H1 (cell line): ENCODE data around the gene EPSTI1. TPM values are rescaled to one million over a fixed set of nuclear protein-coding genes. Genes with fewer than 3 reads are reported as not detected.

ENCODE experiments used
- CTCF ChIA-PET: fragments of 300-600 bp; sonication (Branson Sonifier 250); formaldehyde crosslinking; loops from one replicate; lab custom pipeline; 2021; ENCODE audit not compliant: partially characterized antibody; lab: Charles Lee
- POLR2A ChIA-PET: fragments of 300-600 bp; sonication (Branson Sonifier 250); formaldehyde crosslinking; loops from one replicate; lab custom pipeline; 2021; ENCODE audit warnings: inconsistent platforms; ENCODE audit not compliant: partially characterized antibody; lab: Charles Lee
- DNase-seq, 2 experiments: peaks; one replicate each; pipeline versions ENCODE4 v3.0.0 to v3.0.0-alpha.2; 2010 to 2022; ENCODE audit warnings: low spot score in 2 of 2, low read depth in 1 of 2, mixed read lengths in 1 of 2
- FAIRE-seq: peaks from 2 replicates; lab custom pipeline; 2011; peaks lifted over from hg19 to GRCh38; lab: Jason Lieb, UNC
- H2AFZ ChIP-seq: 2 replicates; pipeline ENCODE4 v1.8.1; 2012; ENCODE audit warnings: low read length, inconsistent platforms
- H2AK5ac ChIP-seq: 2 replicates; pipeline ENCODE4 v1.6.1; 2013; ENCODE audit warnings: low read depth, low read length
- H2BK120ac ChIP-seq: replicated peaks from 2 replicates; pipeline ENCODE3; 2013; ENCODE audit warnings: low read depth, low read length, inconsistent platforms
- H2BK12ac ChIP-seq: 2 replicates; pipeline ENCODE4 v1.6.1; 2013; ENCODE audit warnings: low read depth, low read length
- H2BK15ac ChIP-seq: 2 replicates; pipeline ENCODE4 v1.6.1; 2013; ENCODE audit warnings: low read length
- H2BK20ac ChIP-seq: 2 replicates; pipeline ENCODE4 v1.6.1; 2013; ENCODE audit warnings: low read length
- H2BK5ac ChIP-seq: 2 replicates; pipeline ENCODE4 v1.6.1; 2013; ENCODE audit warnings: low read depth, low read length
- H3K14ac ChIP-seq: 2 replicates; pipeline ENCODE4 v1.6.1; 2013; ENCODE audit warnings: inconsistent platforms; ENCODE audit not compliant: insufficient read length
- H3K18ac ChIP-seq: 2 replicates; pipeline ENCODE4 v1.6.1; 2013; ENCODE audit warnings: low read length; ENCODE audit errors: extremely low read depth
- H3K23ac ChIP-seq: 2 replicates; pipeline ENCODE4 v1.6.1; 2013; ENCODE audit warnings: inconsistent platforms; ENCODE audit not compliant: insufficient read length
- H3K23me2 ChIP-seq: 2 replicates; pipeline ENCODE4 v1.6.1; 2013; ENCODE audit warnings: low read depth, low read length
- H3K27ac ChIP-seq: 2 replicates; pipeline ENCODE4 v1.6.1; 2011; ENCODE audit warnings: low read depth, low read length, inconsistent platforms
- H3K27me3 ChIP-seq, 4 experiments: replicated peaks in 1 of 4; 1 replicate in 1 of 4; 2 replicates in 3 of 4; pipeline versions ENCODE4 v1.6.1 to v1.8.1; 2011 to 2013; ENCODE audit warnings: low read length in 3 of 4, mild to moderate bottlenecking in 3 of 4, inconsistent platforms in 2 of 4, mixed read lengths in 2 of 4, moderate library complexity in 1 of 4; ENCODE audit not compliant: control insufficient read depth in 3 of 4, insufficient read depth in 3 of 4; ENCODE audit errors: extremely low read depth in 1 of 4
- H3K36me3 ChIP-seq, 4 experiments: 2 replicates each; pipeline versions ENCODE4 v1.6.1 to v1.8.1; 2011 to 2013; ENCODE audit warnings: mild to moderate bottlenecking in 4 of 4, low read length in 3 of 4, moderate library complexity in 2 of 4, control low read depth in 1 of 4, inconsistent platforms in 1 of 4; ENCODE audit not compliant: insufficient read depth in 4 of 4, control insufficient read depth in 2 of 4
- H3K4ac ChIP-seq: replicated peaks from 2 replicates; pipeline ENCODE3; 2013; ENCODE audit warnings: low read length, low read depth, mixed read lengths, inconsistent platforms; ENCODE audit not compliant: insufficient read length
- H3K4me1 ChIP-seq, 4 experiments: replicated peaks in 1 of 4; 1 replicate in 1 of 4; 2 replicates in 3 of 4; pipeline versions ENCODE4 v1.6.1 to v1.8.1; 2011 to 2013; ENCODE audit warnings: low read length in 3 of 4, inconsistent platforms in 2 of 4, mixed read lengths in 1 of 4; ENCODE audit not compliant: insufficient read depth in 4 of 4, control insufficient read depth in 3 of 4
- H3K4me2 ChIP-seq, 2 experiments: 2 replicates each; pipeline versions ENCODE4 v1.6.1 to v1.8.1; 2011 to 2013; ENCODE audit warnings: low read depth in 2 of 2, low read length in 2 of 2, control low read depth in 1 of 2, inconsistent platforms in 1 of 2, mild to moderate bottlenecking in 1 of 2; ENCODE audit not compliant: insufficient read depth in 1 of 2
- H3K4me3 ChIP-seq, 4 experiments: fragments of 200-600, 300-600 bp in 1 of 4; sonication (generic), shearing (Covaris generic), sonication (Bioruptor Twin) in 1 of 4; 2 replicates each; pipeline versions ENCODE4 v1.5.1 to v1.8.1; 2011 to 2016; ENCODE audit warnings: low read length in 4 of 4, low read depth in 3 of 4, control low read depth in 2 of 4, inconsistent platforms in 2 of 4, mild to moderate bottlenecking in 2 of 4, mixed read lengths in 1 of 4, moderate library complexity in 1 of 4; ENCODE audit not compliant: insufficient read depth in 2 of 4; ENCODE audit errors: extremely low read depth in 1 of 4
- H3K56ac ChIP-seq: replicated peaks from 2 replicates; pipeline ENCODE3; 2013; ENCODE audit warnings: low read depth, mild to moderate bottlenecking, mixed read lengths, low read length, inconsistent platforms; ENCODE audit not compliant: insufficient read length
- H3K79me1 ChIP-seq: 2 replicates; pipeline ENCODE4 v1.6.1; 2013; ENCODE audit warnings: low read depth, low read length, control low read depth
- H3K79me2 ChIP-seq, 2 experiments: 2 replicates each; pipeline versions ENCODE4 v1.6.1 to v1.8.1; 2012 to 2013; ENCODE audit warnings: low read length in 2 of 2, mild to moderate bottlenecking in 2 of 2, inconsistent platforms in 1 of 2; ENCODE audit not compliant: insufficient read depth in 2 of 2, control insufficient read depth in 1 of 2
- H3K9ac ChIP-seq, 4 experiments: replicated peaks in 1 of 4; 1 replicate in 1 of 4; 2 replicates in 3 of 4; pipeline versions ENCODE4 v1.6.1 to v1.8.1; 2011 to 2013; ENCODE audit warnings: low read depth in 3 of 4, low read length in 3 of 4, control low read depth in 2 of 4, mild to moderate bottlenecking in 2 of 4, moderate library complexity in 2 of 4, inconsistent platforms in 1 of 4; ENCODE audit errors: extremely low read depth in 1 of 4
- H3K9me3 ChIP-seq, 2 experiments: 2 replicates each; pipeline versions ENCODE4 v1.6.1 to v1.8.1; 2012 to 2013; ENCODE audit warnings: mild to moderate bottlenecking in 2 of 2, moderate library complexity in 2 of 2, control low read depth in 1 of 2, inconsistent platforms in 1 of 2, low read depth in 1 of 2, low read length in 1 of 2, mixed read lengths in 1 of 2; ENCODE audit not compliant: insufficient read depth in 2 of 2
- H4K20me1 ChIP-seq, 2 experiments: replicated peaks in 1 of 2; 2 replicates each; pipeline versions ENCODE3 to v1.8.1; 2011 to 2013; ENCODE audit warnings: inconsistent platforms in 2 of 2, low read length in 2 of 2, mild to moderate bottlenecking in 1 of 2; ENCODE audit not compliant: insufficient read depth in 2 of 2, control insufficient read depth in 1 of 2
- H4K5ac ChIP-seq: 2 replicates; pipeline ENCODE4 v1.6.1; 2013; ENCODE audit warnings: low read length, low read depth, mixed read lengths, inconsistent platforms; ENCODE audit not compliant: insufficient read length
- H4K8ac ChIP-seq: 2 replicates; pipeline ENCODE4 v1.8.0; 2013; ENCODE audit warnings: mild to moderate bottlenecking, moderate library complexity, low read length, inconsistent platforms; ENCODE audit not compliant: insufficient read depth; ENCODE audit errors: extremely low read depth
- H4K91ac ChIP-seq: replicated peaks from 2 replicates; pipeline ENCODE3; 2013; ENCODE audit warnings: low read length, mixed read lengths, inconsistent platforms; ENCODE audit not compliant: insufficient read length
- ASH2L ChIP-seq: fragments of 200-600, 300-600 bp; sonication (generic); IDR thresholded peaks from one replicate; pipeline ENCODE4 v1.7.1; 2017; ENCODE audit warnings: low read length
- CREB1 ChIP-seq: IDR thresholded peaks from 2 replicates; pipeline ENCODE4 v1.6.1; 2012; ENCODE audit warnings: inconsistent platforms
- EGR1 ChIP-seq: IDR thresholded peaks from 2 replicates; pipeline ENCODE4 v1.6.1; 2011; ENCODE audit warnings: low read depth, low read length, borderline replicate concordance
- EP300 ChIP-seq, 2 experiments: IDR thresholded peaks; 1 replicate in 1 of 2; 2 replicates in 1 of 2; pipeline ENCODE4 v1.6.1; 2011 to 2012; ENCODE audit warnings: low read depth in 2 of 2, low read length in 2 of 2, mild to moderate bottlenecking in 2 of 2, borderline replicate concordance in 1 of 2, inconsistent platforms in 1 of 2, moderate library complexity in 1 of 2
- GABPA ChIP-seq: IDR thresholded peaks from 2 replicates; pipeline ENCODE4 v1.6.1; 2011; ENCODE audit warnings: mild to moderate bottlenecking, low read length, moderate library complexity, borderline replicate concordance; ENCODE audit not compliant: insufficient read depth
- JUN ChIP-seq: IDR thresholded peaks from 2 replicates; pipeline ENCODE4 v1.6.1; 2011; ENCODE audit warnings: low read depth, mild to moderate bottlenecking, improper control_type of control experiment, low read length
- NRF1 ChIP-seq: IDR thresholded peaks from 2 replicates; pipeline ENCODE4 v1.6.1; 2011; ENCODE audit warnings: mild to moderate bottlenecking, low read depth, low read length, improper control_type of control experiment
- RNF2 ChIP-seq: fragments of 200-900, 300-1000 bp; sonication (generic); IDR thresholded peaks from 2 replicates; pipeline ENCODE4 v1.7.1; 2016; ENCODE audit warnings: borderline replicate concordance, low read depth, mild to moderate bottlenecking, antibody characterized with exemption, low read length; ENCODE audit not compliant: poor library complexity, severe bottlenecking; ENCODE audit errors: missing control alignments
- SP1 ChIP-seq: IDR thresholded peaks from 2 replicates; pipeline ENCODE4 v1.6.1; 2011; ENCODE audit warnings: low read depth, low read length
- SP4 ChIP-seq: IDR thresholded peaks from 2 replicates; pipeline ENCODE4 v1.6.1; 2012; ENCODE audit warnings: low read length, inconsistent platforms
- TEAD4 ChIP-seq: IDR thresholded peaks from 2 replicates; pipeline ENCODE4 v1.6.1; 2012; ENCODE audit warnings: low read depth, low read length, inconsistent platforms, mixed read lengths
- WGBS, 2 experiments: shearing (Covaris generic) in 1 of 2; methylation state at CpG; one replicate each; pipeline versions ENCODE4 v1.1.6 to v1.1.7; 2013 to 2015; ENCODE audit warnings: low lambda C conversion rate in 2 of 2, mixed read lengths in 2 of 2, inconsistent platforms in 1 of 2, low coverage in 1 of 2, missing lambda C conversion rate in 1 of 2; ENCODE audit not compliant: insufficient replicate concordance in 2 of 2, insufficient coverage in 1 of 2, insufficient read length in 1 of 2; ENCODE audit errors: extremely low coverage in 1 of 2, missing lambda C conversion rate in 1 of 2; 5-methylcytosine and 5-hydroxymethylcytosine counted together
- polyA plus RNA-seq, 7 experiments: library from polyadenylated mRNA; depleted of rRNA in 3 of 7; stranded (reverse) in 5 of 7; unstranded in 2 of 7; fragments of >200 nt in 5 of 7; fragments of 200-250 nt in 2 of 7; gene quantifications; 1 replicate in 5 of 7; 2 replicates in 1 of 7; 4 replicates in 1 of 7; pipeline versions ENCODE4 v1.2.1 to v1.2.3, GENCODE V29; 2011 to 2013; ENCODE audit warnings: missing spikeins in 2 of 7, mixed read lengths in 2 of 7
- total RNA-seq: library from RNA; stranded (reverse); fragmentation: NEBNext Ultra II Directional; extraction: Animal tissue kit (Norgen Biotek cat#: 25700); gene quantifications from 2 replicates; pipeline ENCODE4 v1.2.1, GENCODE V29; 2021
- TF ChIP-seq, protein P1 (sequence below): IDR thresholded peaks from 2 replicates; pipeline ENCODE4 v1.6.1; 2011; ENCODE audit warnings: low read depth, mild to moderate bottlenecking, low read length; ENCODE audit not compliant: insufficient read depth

EPSTI1 gene
- total and polyA plus RNA-seq, 2 of the 8 experiments (the other 6 are each of a cell fraction or from before 2014, with no cell fraction given): 0.23 to 0.37 TPM

DNA sequence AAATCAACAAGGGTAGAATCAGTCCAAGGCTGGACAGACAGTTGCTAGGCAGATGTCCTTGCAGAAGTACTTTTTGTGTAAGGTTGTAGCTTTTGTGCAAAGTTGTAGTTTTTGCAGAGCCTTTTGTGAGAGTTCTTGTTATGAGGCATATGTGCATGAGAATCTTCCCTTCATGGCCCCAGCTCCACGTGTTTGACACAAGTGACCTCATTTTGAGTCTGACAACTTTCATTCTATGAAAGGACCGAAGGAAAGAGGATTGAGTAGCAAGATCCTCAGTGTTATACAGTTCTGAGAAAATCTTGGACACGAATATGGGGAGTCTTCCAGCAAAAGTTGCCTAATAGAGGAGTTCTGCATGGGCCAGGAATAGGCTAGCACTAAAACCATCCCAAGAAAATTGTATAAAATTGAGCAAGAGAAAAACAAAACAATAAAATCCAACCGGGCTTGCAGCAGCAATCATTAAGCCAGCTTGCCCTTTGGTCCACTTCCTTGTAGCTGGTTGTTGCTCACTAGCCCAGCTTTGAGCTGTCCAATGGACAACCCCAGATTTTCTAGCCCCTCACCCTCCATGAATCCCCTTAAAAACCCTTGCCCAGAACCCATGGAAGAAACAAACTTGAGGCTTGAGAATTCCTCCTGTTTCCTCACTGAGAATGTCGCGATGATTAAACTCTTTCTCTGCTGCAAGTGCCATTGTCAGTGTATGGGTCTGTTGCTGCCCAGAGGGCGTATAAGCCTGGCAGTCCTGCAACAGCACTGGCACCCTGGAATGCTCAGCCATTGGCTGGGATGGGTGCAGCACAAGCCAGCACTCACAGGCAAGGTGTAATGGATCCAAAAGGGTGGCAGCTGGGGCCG is 6.5 kb downstream of the EPSTI1 start:
- H3K4me2 ChIP-seq: no peak overlapping the region; a peak in 1 of 4 replicates
- no peak overlapping the region for H3K56ac ChIP-seq
- H3K36me3 ChIP-seq: no peaks in the 10 kb centered on the region
- no peak overlapping the region for H2AK5ac ChIP-seq
- no peaks in the 10 kb centered on the region for H3K27me3 ChIP-seq
- no peaks in the 10 kb centered on the region for H3K79me2 ChIP-seq
- H2BK12ac ChIP-seq: peak overlapping the region; percentile 91; the same call in 1 of the 2 replicates
- no peaks in the 10 kb centered on the region for H3K9me3 ChIP-seq
- H2AFZ ChIP-seq: no peak overlapping the region
- H2BK5ac ChIP-seq: no peak overlapping the region
- H3K4me1 ChIP-seq: peaks cover 0 to 4% (median 3%) of the 10 kb centered on the region in 4 experiments; a peak in 4 of 7 replicates
- no peak overlapping the region for H2BK20ac ChIP-seq
- no peak overlapping the region for H2BK15ac ChIP-seq
- H3K4ac ChIP-seq: no peak overlapping the region
- FAIRE-seq (no peak), DNase-seq (no peak)
- no peaks in the 10 kb centered on the region; the same call in 1 of the 2 replicates for H3K79me1 ChIP-seq
- no peak overlapping the region for H4K8ac ChIP-seq
- H3K23me2 ChIP-seq: no peaks in the 10 kb centered on the region
- 87% methylated on average over 8 of the region's 8 CpGs; no CpG with 5 or more reads in 1 of the 2 experiments for WGBS, 2 experiments
- H4K20me1 ChIP-seq: no peaks in the 10 kb centered on the region
- no peak overlapping the region for H4K91ac ChIP-seq
- H3K4me3 ChIP-seq: no peak overlapping the region
- no peak overlapping the region for H2BK120ac ChIP-seq
- no peak overlapping the region for H3K23ac ChIP-seq
- CTCF ChIA-PET: interaction anchor here (0.5 to 2.7 kb wide), 4 partner anchors 14 to 76 kb away, joined by 3 to 16 read pairs (median 6); no protein-coding TSS in a partner anchor
- no peak overlapping the region; the same call in 1 of the 2 replicates for H3K18ac ChIP-seq
- POLR2A ChIA-PET: no interaction called here
- H4K5ac ChIP-seq: no peak overlapping the region
- H3K9ac ChIP-seq: no peak overlapping the region
- H3K27ac ChIP-seq: no peak overlapping the region
- no peak overlapping the region for H3K14ac ChIP-seq
- TF ChIP-seq EGR1: no peak
- no peak for TF ChIP-seq SP4
- TF ChIP-seq RNF2: no peak
- no peak for TF ChIP-seq EP300 (IDR thresholded peaks at IDR 0.05; ENCODE audit: borderline replicate concordance in 1 of 2, low read depth in 2 of 2, low read length in 2 of 2)
- no peak for TF ChIP-seq NRF1
- TF ChIP-seq, protein P1, sequence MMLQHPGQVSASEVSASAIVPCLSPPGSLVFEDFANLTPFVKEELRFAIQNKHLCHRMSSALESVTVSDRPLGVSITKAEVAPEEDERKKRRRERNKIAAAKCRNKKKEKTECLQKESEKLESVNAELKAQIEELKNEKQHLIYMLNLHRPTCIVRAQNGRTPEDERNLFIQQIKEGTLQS: no peak
- no peak for TF ChIP-seq SP1
- no peak for TF ChIP-seq TEAD4
- no peak for TF ChIP-seq JUN
- TF ChIP-seq CREB1: no peak
- no peak for TF ChIP-seq GABPA
- no peak for TF ChIP-seq ASH2L
